Mesothelial cell of epicardium (in vitro differentiated cells): Measurements from ENCODE around the gene SEPHS1. TPM values are rescaled to one million over a fixed set of nuclear protein-coding genes. Genes with fewer than 3 reads are reported as not detected.

ENCODE experiments used
- DNase-seq, 2 experiments: peaks; one replicate each; pipeline ENCODE4 v3.0.0; 2021; ENCODE audit warnings: low spot score in 2 of 2; ENCODE audit not compliant: unreplicated experiment in 2 of 2
- H3K27ac Mint-ChIP-seq: 2 replicates; pipeline ENCODE4 v1.8.0; 2021; ENCODE audit warnings: mixed read lengths
- H3K27me3 Mint-ChIP-seq: 2 replicates; pipeline ENCODE4 v1.8.0; 2021; ENCODE audit warnings: low read depth, mixed read lengths
- H3K36me3 Mint-ChIP-seq: 2 replicates; pipeline ENCODE4 v1.8.0; 2021; ENCODE audit warnings: mixed read lengths
- H3K4me1 Mint-ChIP-seq: 2 replicates; pipeline ENCODE4 v1.8.0; 2021; ENCODE audit warnings: mixed read lengths
- H3K4me3 Mint-ChIP-seq: 2 replicates; pipeline ENCODE4 v1.8.0; 2021; ENCODE audit warnings: mild to moderate bottlenecking, moderate library complexity, mixed read lengths
- H3K9me3 Mint-ChIP-seq: 2 replicates; pipeline ENCODE4 v1.8.0; 2021; ENCODE audit warnings: mixed read lengths
- CTCF ChIP-seq: fragments of 200-600 bp; sonication (generic); IDR thresholded peaks from one replicate; pipeline ENCODE4 v1.5.0; 2021; ENCODE audit warnings: antibody characterized with exemption; ENCODE audit not compliant: unreplicated experiment
- total RNA-seq: library from RNA; stranded (reverse); gene quantifications from 3 replicates; pipeline ENCODE4 v1.2.1, GENCODE V29; 2021

The SEPHS1 gene
- total RNA-seq, 1 donor from 2014 or later, result 80.4 TPM

GRCh38 chr10:13322615-13323148 lies 25.4 kb downstream of the SEPHS1 start:
- no peaks in the 10 kb centered on the region for H3K9me3 Mint-ChIP-seq

GRCh38 chr10:13321576-13321975 lies 26.5 kb downstream of the SEPHS1 start:
- H3K4me1 Mint-ChIP-seq, result no peaks in the 10 kb centered on the region
- H3K9me3 Mint-ChIP-seq, result no peaks in the 10 kb centered on the region
- no peak overlapping the region for H3K4me3 Mint-ChIP-seq
- TF ChIP-seq CTCF, result no peak
- H3K27me3 Mint-ChIP-seq, result no peaks in the 10 kb centered on the region
- peaks cover 50% of the 10 kb centered on the region for H3K36me3 Mint-ChIP-seq
- DNase-seq, result no peak
- no peak overlapping the region for H3K27ac Mint-ChIP-seq

More at GRCh38 chr10:13322615-13323148, 25.4 kb downstream of the SEPHS1 start:
- Mint-ChIP-seq H3K27me3 (no peaks in the 10 kb centered on the region), H3K4me3 (no peak overlapping the region), H3K27ac (no peak overlapping the region), H3K36me3 (peaks cover 44% of the 10 kb centered on the region), H3K4me1 (no peaks in the 10 kb centered on the region)
- DNase-seq, result no peak
- no peak for TF ChIP-seq CTCF

GRCh38 chr10:13319166-13319565 lies 28.9 kb downstream of the SEPHS1 start:
- Mint-ChIP-seq H3K4me3 (no peak overlapping the region), H3K4me1 (no peaks in the 10 kb centered on the region), H3K9me3 (no peaks in the 10 kb centered on the region), H3K27me3 (no peaks in the 10 kb centered on the region), H3K27ac (no peak overlapping the region), H3K36me3 (peaks cover 34% of the 10 kb centered on the region)
- TF ChIP-seq CTCF, result no peak
- DNase-seq, result no peak

- Mint-ChIP-seq H3K4me1 (no peaks in the 10 kb centered on the region), H3K9me3 (no peaks in the 10 kb centered on the region), H3K4me3 (no peak overlapping the region), H3K36me3 (peaks cover 27% of the 10 kb centered on the region), H3K27me3 (no peaks in the 10 kb centered on the region), H3K27ac (peak overlapping the region; percentile 8)
- no peak for DNase-seq
- TF ChIP-seq CTCF, result no peak
Observed at GRCh38 chr10:13317474-13317873, 30.6 kb downstream of the SEPHS1 start.

GRCh38 chr10:13316635-13317311 lies 31.3 kb downstream of the SEPHS1 start:
- Mint-ChIP-seq H3K36me3 (peaks cover 23% of the 10 kb centered on the region), H3K4me1 (no peaks in the 10 kb centered on the region), H3K27me3 (no peaks in the 10 kb centered on the region), H3K4me3 (no peak overlapping the region), H3K9me3 (no peaks in the 10 kb centered on the region), H3K27ac (peak overlapping the region; percentile 8)
- no peak for DNase-seq
- no peak for TF ChIP-seq CTCF
